ENCODE results near the gene TSPAN13.

GRCh38 chr7:16812542-16813231 lies 59.1 kb downstream of the TSPAN13 start:
- no peak for TF ChIP-seq CTCF (IDR thresholded peaks at IDR 0.05; ENCODE audit: borderline replicate concordance, extremely low read depth, low read length, poor library complexity, severe bottlenecking)
- TF ChIP-seq EZH2 (IDR thresholded peaks at IDR 0.05; ENCODE audit: borderline replicate concordance, low read depth, low read length, severe bottlenecking), result no peak

Data from DND-41 (cell line).